HG02870 (cell line): ENCODE measurements around the gene TNFRSF21.
"Not testable (repeated sequence)": the region's sequence is repeated elsewhere in the genome, so short reads cannot be mapped to it uniquely, and the experiment has no call there.

Source experiments
- ATAC-seq: cut with Tn5 transposase; IDR thresholded peaks from one replicate; pipeline ENCODE4 v1.9.1; 2021; ENCODE audit warnings: mild to moderate bottlenecking, moderate library complexity; ENCODE audit not compliant: unreplicated experiment

Gene TNFRSF21

DNA sequence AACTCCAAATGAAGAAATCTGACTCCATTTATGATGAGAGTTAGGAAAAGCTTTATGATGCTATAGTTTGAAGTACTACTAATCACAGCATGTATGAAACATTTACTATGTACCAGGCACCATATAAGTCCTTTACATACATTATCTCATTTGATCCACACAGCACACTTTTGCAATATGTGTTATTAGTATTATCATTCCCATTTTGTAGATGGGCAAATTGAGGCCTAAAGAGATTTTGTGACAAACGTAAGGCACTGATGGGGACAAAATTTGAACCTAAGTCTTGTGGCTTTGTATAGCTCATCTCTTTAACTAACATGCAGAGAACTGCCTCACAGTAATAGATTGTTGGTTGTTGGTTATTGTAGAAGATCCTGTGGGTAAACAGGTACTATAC is 14.2 kb upstream of the TNFRSF21 start:
- no peak for ATAC-seq

DNA sequence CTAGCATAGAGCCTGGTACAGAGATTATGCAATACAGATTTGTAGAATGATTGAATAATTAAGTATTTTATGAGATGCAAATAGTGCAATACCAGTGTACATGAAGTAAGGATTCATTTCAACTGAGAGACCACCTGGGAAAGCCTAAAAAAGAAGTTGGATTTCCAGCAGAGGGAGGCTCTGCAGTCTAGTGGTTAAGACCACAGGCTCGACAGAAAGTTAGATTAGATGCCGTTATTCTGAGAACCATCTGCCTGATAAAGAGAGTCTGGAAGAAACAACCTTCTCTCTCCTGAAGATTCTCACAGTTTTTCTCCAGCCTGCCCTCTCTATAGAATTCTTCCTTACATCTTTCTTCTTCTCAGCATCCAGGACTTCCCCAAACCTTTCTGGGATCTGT is 13.6 kb upstream of the TNFRSF21 start:
- no peak for ATAC-seq

GRCh38 chr6:47321577-47321976 is 11.9 kb upstream of the TNFRSF21 start:
- ATAC-seq, result no peak

DNA sequence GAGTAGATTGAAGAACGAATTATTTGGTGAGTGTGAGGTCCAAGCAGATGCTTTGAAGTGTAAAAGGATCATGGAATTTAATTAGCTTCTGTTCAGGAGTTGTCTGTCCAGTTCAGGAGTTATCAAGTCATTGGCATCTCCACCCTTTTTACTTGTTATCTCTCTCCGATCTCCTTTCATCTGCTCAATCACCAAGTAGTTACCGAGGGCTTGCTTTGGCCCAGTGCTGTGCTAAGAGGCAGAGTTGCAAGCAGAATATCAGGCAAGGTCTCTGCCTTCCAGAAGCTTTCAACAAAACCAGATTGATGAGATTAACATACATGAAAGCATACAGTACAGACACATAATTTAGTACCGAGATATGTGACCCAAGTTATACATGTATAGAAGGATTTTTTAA is 10.2 kb upstream of the TNFRSF21 start:
- no peak for ATAC-seq

DNA sequence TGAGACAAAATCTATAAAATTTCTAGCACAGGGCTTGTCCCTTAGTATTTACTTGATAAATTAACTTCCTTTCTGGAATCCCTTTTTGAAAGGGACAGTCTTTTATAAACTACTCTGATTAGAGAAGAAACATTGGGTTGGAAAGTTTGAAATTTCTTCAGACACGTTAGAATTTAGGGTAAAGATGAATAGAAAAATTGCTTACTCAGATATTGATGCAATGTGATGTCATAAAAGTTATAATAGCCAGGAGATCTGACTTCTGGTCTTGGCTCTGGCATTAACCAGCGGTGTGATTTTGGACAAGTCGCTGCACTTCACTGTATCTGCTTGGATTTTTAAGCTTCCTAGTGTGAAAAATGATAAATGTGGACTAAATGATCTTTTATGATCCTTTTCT is 9.7 kb upstream of the TNFRSF21 start:
- no peak for ATAC-seq

- ATAC-seq, result no peak
These were observed 8.7 kb upstream of the TNFRSF21 start for GRCh38 chr6:47318236-47318989.

DNA sequence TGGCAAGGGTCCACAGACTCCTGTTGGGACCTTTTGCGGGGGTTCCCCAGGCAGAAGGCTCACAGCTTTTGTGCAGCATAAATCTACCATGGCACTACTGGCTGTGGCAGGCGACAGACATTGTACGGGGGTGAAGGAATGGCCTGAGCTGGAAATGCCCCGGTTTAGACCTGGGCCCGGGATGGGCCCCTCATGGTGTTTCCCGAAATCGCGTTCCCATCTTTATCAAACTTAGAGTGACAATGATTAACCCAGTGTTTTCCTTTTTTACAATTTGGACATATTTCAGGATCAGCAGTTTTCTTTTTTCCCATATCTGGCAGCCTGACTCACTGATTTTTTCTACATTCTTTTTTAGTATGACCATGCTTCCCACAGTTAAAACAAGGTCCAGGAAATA is 5.5 kb upstream of the TNFRSF21 start:
- ATAC-seq, result not testable (repeated sequence)

DNA sequence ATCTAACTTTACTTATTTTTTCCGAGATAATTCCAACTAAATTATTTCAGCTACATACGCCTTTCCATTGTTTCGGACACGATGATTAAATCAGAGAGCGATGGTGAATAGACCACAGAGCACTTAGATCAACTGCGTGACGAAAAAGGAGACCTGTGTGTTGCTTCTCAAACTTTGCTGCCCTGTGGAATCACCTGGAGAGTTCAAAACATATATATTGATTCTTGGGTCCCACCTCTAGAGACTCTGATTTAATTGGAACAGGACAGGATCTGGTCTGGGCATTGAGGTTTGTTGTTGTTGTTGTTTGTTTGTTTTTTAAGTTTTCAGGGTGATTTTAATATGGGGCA is 401 bp upstream of the TNFRSF21 start:
- peak; percentile 2 for ATAC-seq

GRCh38 chr6:47308552-47309290 is 984 bp downstream of the TNFRSF21 start:
- ATAC-seq, result peak; percentile 5

DNA sequence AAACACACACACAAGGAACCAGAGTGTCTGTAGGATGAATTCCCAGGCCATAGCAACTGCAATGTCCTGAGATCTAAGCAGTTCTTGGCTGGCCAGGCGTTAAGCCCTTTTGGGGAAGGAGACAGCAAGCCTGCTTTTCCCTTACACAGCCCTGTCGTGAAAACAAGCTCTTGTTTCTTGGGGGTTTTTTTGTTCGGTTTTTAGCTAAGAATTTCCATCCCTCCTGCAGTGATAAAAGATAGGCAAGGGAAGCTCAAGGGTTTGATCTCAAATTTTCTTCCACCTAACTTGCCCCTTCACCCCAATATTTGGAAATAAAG is 1.5 kb downstream of the TNFRSF21 start:
- ATAC-seq, result no peak

DNA sequence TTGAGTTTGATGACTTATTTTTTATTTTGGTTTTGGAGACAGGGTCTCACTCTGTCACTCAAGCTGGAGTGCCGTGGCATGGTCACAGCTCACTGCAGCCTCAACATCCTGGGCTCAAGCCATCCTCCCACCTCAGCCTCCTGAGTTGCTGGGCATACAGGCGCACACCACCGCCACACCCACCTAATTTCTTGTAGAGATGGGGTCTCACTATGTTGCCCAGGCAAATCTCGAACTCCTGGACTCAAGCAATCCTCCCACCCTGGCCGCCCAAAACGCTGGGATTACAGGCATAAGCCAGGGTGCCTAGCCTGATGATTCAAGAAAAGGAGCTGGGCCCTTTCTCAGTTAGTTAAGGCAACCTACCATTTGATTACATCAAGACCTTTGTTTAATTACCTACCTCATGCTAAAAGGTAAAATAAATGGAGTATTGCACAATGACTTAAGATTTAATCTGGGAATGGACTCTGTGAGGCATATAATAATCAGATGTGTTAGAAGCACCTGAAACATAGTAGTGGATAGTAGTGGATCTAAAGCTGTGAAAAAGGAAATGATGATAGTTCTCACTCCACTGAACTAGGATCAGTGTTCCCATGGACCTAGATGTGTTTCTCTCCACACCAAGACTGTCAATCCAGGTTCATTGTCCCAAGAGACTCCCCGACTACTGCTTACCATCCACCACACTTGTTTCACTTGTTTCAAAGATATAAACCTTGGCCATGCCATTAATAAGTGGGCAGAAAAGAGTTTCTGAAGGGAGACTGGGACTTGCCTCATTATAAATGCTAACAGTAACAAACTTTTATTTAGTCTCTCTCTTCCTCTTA is 2.1 kb downstream of the TNFRSF21 start:
- ATAC-seq, result no peak

DNA sequence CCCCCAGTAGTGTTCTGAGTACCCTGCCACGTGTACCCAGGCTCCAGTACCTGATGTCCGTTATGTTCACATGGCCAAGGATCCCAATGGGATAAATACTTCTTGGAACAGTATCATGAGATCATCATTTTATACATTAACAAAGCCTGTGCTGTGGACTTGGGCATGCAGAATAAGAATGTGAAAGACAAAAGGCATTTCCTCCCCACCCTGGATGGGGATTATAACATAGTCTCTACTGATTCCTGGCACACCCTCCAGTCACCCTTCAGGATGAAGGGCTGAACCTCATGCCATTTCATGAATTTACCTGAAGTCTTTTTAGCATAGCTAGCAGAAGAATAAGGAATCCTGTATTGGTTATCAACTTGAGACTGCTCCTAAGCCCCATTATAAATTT is 2.8 kb downstream of the TNFRSF21 start:
- no peak for ATAC-seq

GRCh38 chr6:47303861-47304260 is 5.8 kb downstream of the TNFRSF21 start:
- ATAC-seq, result no peak

- ATAC-seq, result no peak
These were observed 6.4 kb downstream of the TNFRSF21 start for GRCh38 chr6:47303342-47303741.

DNA sequence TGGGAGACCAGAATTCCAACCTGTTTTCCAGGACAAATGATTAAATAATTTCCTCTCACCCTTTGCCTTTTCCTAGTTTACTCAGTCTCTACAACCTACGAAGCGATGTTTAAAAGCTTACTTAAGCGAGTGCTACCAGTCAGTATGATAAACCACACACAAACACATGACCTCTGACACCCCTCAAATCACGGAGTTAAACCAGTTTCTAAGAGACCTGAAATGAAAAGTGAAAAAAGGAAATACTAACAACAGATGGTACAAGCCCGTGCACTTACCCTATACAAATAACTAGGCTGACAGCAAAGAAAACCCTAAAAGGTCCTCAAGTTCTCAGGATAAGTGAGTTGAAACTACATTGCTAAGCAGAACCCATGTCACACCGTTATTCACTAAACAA is 7.7 kb downstream of the TNFRSF21 start:
- ATAC-seq, result peak; percentile 67

- no peak for ATAC-seq
These were observed 8.3 kb downstream of the TNFRSF21 start for GRCh38 chr6:47301441-47301840.

DNA sequence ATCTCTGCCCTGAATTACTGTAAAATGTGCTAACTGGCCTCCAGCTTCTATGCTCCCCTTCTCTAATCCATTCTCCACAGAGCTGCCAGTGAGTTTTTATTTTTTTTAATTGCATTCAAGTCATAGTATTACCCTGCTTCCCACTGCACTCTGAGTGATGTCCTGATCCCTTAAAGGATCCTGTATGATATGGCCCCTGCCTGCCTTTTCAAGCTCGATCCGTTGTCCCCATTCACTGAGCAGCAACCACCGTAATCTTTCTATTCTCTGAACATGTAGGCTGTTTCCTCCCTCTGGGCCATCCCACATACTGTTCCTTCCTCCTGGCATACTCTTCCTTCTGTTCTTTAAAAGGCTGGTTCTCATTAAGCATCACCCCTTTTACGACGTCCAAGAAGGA is 9.3 kb downstream of the TNFRSF21 start:
- no peak for ATAC-seq

- ATAC-seq, result no peak
These were observed 9.7 kb downstream of the TNFRSF21 start for GRCh38 chr6:47299965-47300364.

DNA sequence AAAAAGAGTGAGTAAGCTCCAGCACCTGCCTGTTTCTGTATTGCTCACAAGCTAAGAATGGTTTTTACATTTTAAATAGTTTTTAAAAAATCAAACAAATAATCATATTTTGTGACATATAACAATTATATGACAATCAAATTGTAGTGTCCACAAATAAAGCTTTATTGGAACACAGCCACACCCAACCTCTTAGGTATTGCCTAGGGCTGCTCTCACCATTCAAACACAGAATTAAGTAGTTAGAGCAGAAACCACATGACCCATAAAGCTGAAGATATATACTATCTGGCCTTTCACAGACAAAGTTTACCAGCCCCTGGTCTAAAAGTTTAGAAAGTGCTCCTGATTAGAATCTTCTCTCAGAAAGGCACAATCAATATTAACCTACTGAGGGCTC is 11.2 kb downstream of the TNFRSF21 start:
- no peak for ATAC-seq

- no peak for ATAC-seq
These were observed 14.7 kb downstream of the TNFRSF21 start for GRCh38 chr6:47294990-47295389.

DNA sequence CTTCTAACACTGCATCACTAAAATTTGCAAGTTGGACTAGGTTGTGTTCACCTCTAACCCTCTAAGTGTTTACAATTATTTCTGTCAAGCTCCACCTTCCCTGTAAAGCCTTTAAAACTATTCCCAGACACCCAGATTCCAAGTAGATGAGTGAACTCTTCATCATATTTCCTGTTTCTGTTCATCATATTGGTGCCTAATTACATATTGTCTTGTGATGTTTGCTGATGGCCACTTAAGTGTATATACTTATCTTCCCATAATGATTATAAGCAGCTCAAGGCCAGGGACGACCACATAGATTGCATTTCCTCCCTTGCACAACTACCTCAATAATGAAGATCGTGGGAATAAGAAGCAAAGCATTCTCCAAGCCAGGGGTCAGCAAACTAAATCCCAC is 16.8 kb downstream of the TNFRSF21 start:
- no peak for ATAC-seq

- ATAC-seq, result no peak
These were observed 17.7 kb downstream of the TNFRSF21 start for GRCh38 chr6:47292027-47292426.
